Activated CD4-positive, alpha-beta T cell treated with anti-CD3 and anti-CD28 coated beads, Interleukin-2, Interleukin-6, amounts not matched to agents 100 ng/mL and 50 ng/mL, durations not matched to agents 16 hours and 8 hours (primary cell): ENCODE results near the gene ACER3.
A peak's percentile ranks its signal among the peaks of the same experiment; 100 is the strongest.

Source experiments
- DNase-seq: peaks from one replicate; pipeline ENCODE4 v3.0.0-alpha.2; 2020

Gene ACER3

GRCh38 chr11:77003963-77004362, 143.2 kb downstream of the ACER3 start:
- DNase-seq = no peak

DNA sequence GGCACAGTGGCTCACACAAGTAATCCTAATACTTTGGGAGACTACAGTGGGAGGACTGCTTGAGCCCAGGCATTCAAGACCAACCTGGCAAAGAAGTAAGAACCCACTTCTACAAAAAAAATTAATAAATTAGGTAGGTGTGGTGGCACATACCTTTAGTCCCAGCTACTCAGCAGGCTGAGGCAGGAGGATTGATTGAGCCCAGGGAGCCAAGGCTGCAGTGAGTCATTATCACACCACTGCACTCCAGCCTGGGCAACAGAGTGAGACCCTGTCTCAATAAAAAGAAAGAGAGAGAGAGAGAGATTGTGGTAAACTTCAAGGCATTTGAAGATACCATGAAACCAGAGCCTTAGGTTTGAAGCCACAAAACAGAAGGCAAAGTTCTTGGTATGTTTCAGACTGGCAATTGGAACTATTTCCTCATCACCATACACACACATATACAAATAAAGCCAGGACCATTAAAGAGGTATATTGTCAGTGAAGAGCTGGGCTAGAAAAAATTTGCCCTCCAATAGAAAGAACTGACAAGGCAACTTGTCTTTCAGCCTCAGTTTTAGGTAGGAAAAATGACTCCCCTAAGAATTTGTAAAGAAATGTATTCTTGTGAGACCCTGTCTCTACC, 148.9 kb downstream of the ACER3 start:
- DNase-seq = no peak

DNA sequence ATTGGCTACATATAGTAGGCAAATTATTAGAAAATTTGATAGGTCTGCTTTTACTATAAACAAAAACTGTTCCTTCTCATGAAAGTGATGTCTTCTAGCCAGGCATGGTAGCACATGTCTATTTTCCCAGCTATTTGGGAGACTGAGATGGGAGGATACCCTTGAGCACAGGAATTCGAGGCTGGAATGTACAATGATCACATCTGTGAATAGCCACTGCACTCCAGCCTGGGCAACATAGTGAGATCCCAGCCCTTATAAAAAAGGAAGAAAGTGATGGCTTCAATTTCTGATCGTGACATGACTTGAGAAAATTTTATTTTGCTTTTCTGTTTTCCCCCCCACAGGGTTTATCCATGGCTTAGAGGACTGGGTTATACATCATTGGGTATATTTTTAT, 154.0 kb downstream of the ACER3 start:
- no peak for DNase-seq

DNA sequence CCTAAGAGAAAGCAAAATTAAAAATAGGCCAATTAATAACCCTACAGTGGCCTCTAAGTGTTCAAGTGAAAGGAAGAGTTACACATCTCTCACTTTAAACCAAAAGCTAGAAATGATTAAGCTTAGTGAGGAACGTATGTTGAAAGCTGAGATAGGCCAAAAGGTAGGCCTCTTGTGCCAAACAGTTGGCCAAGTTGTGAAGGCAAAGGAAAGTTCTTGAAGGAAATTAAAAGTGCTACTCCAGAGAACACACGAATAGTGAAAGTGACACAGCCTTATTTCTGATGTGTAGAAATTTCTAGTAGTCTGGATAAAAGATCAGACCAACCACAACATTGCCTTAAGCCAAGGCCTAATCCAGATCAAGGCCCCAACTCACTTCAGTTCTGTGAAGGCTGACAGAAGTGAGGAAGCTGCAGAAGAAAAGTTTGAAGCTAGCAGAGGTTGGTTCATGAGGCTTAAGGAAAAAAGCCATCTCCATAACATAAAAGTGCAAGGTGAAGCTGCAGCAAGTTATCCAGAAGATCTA, 157.7 kb downstream of the ACER3 start:
- DNase-seq = peak; percentile 27

GRCh38 chr11:77019976-77020595, 159.4 kb downstream of the ACER3 start:
- DNase-seq = no peak

DNA sequence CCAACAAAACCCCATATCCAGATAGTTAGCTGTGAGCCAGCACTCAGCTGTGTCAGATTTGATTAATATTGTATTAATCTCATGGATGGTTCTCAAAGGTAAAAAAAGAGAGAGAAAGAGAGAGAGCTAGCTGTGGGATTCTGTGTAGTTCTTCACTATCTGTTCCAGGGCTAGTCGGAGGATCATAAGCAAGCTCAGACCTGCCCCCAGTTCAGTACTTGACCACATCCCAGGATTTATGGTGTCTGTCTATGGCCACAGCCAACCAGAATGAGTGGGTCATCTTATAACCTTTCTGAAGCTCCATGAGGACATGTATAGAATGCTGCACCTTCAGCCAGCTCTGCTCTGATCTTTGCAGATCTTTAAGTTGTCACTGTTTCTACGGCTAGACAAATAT, 160.0 kb downstream of the ACER3 start:
- DNase-seq = no peak

DNA sequence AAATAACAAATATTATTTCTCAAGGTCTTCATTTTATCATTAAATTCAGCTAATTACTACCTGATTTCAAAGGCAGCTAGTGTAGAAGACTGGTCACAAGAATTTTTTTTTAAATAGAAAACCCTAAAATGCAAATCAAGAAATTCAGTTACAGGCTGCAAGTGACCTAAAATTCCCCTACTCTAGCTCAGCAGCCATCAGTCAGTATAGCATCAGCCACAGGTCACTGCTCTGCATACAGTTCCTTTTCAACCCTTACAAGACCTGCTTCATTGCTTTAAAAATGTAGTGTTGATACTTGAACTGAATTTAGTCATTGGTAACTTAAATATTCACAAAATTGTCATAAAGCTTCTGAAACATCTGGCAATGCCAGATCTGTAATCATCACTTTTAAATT, 164.0 kb downstream of the ACER3 start:
- DNase-seq = no peak

- DNase-seq = no peak
These were observed 165.5 kb downstream of the ACER3 start for GRCh38 chr11:77026221-77026620.

DNA sequence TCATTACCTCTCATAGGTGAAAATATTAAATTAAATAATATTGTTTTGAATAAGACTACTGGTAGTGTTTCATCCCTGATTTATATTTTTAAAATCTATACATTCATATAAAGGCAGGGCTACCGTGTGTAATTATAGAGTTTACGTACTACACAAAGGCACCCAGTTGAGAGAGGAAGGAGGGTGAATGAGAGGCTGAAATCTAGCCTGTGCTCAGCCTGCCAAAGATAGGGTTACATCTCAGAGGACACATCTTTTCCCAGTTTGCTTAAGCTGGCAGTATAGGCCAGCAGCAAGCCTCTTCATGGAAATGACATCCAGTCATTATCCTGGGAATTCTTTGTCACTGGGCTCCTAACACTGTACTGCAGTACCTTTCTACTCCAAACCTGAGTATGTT, 166.0 kb downstream of the ACER3 start:
- DNase-seq = no peak

DNA sequence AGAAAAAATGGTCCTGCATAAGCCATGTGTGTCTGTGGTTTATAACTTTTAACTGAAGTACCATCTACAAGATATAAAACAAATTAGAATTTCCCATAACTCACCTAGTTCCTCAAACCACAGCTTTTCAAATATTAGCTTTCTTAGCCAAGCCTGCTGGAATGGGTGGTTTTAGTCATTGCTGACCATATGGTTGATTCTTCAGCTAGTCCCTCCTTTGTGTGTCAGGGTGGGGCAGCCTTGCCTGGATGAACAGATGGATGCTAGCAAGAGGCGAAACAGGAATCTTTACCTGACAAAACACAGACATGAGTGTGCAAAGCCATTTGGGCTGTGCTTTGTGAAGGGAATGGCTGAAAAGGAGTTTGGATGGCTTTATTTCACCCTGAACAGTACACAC, 166.6 kb downstream of the ACER3 start:
- no peak for DNase-seq

GRCh38 chr11:77029829-77030228, 169.1 kb downstream of the ACER3 start:
- no peak for DNase-seq

DNA sequence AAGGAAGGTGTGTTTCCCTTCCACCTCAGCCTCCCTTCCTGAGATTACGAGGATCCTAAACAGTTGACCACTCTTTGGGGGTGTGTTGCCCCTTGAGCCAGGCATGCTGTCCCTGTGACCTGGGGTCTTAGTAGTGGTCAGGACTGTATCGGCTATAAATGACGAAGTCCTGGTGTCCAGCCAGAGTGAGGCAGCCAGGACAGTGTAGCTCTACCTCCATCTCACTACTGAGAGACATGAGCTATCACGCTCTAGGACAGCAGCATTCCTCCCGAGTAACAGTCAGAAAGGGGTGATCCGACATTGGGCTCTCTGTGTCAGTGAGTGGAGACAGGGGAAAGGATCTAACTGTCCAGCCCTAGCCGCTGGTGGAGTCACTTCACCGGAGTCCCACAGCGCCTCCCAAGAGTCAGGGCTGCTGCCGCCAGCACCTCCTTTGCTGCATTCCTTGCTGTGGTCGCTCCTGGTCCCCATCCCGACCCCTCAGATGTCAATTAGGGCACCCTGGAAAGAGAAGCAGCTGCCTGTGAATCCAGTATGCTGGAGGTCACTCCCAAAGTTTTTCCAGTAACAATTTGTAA, 170.2 kb downstream of the ACER3 start:
- no peak for DNase-seq

GRCh38 chr11:77031599-77031998, 170.9 kb downstream of the ACER3 start:
- DNase-seq = no peak

DNA sequence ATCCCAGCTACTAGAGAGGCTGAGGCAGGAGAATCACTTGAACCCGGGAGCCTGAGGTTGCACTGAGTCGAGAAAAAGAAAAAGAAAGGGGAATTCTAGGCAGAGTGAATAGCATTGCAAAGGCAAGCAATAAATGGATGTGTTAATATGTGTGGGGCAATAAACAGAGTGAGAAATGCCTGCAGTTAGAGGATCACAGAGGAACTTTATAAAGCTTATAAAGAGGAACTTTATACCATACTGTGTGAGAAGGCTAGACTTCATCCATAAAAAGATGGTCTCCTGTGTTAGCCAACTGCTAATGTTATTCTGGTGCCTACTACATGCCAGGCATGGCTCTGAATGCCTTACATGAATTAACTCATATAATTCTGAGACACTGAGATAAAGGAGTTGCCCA, 174.3 kb downstream of the ACER3 start:
- no peak for DNase-seq

DNA sequence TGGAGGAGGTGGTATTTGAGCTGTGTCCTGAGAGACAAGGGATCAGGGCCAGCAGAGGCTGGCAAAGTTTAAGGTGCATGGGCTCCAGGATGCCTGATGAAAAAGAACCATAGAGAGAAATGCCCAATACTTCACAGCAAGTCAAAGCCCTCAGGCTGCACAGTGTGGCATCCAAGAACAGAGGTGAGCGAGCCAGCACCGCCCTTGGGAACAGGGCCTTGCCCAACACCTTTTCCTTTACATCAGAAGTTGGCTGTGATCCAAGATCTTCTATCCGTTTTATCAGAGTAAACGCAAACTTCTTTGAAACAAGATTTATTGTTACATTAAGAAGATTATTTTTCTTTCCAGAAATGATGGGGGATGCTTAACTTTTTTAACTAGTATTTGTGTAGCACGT, 174.9 kb downstream of the ACER3 start:
- no peak for DNase-seq

- DNase-seq = no peak
These were observed 175.7 kb downstream of the ACER3 start for GRCh38 chr11:77036398-77036797.

- no peak for DNase-seq
These were observed 176.3 kb downstream of the ACER3 start for GRCh38 chr11:77037057-77037456.

GRCh38 chr11:77038029-77038824, 177.5 kb downstream of the ACER3 start:
- no peak for DNase-seq

DNA sequence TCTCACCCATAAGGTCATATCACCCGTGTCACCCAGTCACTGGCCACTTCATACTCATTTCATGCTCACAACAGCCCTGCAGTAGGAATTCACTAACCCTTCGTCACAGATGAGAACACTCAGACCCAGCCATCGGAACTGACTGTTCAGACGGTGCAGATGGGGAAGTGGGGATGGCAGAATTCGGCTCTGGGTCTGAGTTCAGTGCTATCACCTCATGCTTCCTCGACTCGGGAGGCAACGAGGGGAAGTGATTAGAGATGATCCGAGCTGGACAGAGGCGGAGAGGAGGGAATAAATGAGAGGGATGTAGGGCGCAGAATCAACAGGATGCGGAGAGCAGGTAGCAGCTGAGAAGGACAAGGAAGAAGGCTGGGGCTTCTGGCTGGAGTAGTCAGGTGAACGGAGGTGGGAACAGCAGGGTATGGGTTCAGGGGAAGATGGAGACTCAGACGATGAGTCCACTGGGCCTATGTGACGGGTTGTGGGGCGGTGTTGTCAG, 178.2 kb downstream of the ACER3 start:
- no peak for DNase-seq

- peak; percentile 21 for DNase-seq
These were observed 179.0 kb downstream of the ACER3 start for GRCh38 chr11:77039491-77040400.

GRCh38 chr11:77040401-77040777, 179.7 kb downstream of the ACER3 start:
- no peak for DNase-seq

GRCh38 chr11:77040889-77041288, 180.2 kb downstream of the ACER3 start:
- DNase-seq = no peak
